Heart left ventricle (tissue), 13 donors: ENCODE measurements around the gene MREG.

Experiments used
- POLR2A ChIP-seq, 2 donors: fragments of 450-650 bp; IDR thresholded peaks; one replicate each; pipeline ENCODE4 v1.6.1; 2017; ENCODE audit warnings: antibody characterized with exemption in 2 of 2, mild to moderate bottlenecking in 2 of 2, moderate library complexity in 2 of 2
- TF ChIP-seq, protein P1 (sequence below), 12 donors: fragments of 200-600 bp; sonication (generic) in 4 of 12; IDR thresholded peaks; one replicate each; pipeline versions ENCODE4 v1.5.0 to v1.8.0; 2018 to 2022; ENCODE audit warnings: antibody characterized with exemption in 12 of 12, mild to moderate bottlenecking in 5 of 12
- donor health status: ischemic (EF 13 %, LVEDD 7.1; RV severe dilation, severe dysfunction).
- donor health status: DM: no; HTN: yes; CAD: no.
- donor health status: DM: no; HTN: no; CAD: no.
- donor health status: ischemic (EF 25% LVEDD 6.9; RV normal size, moderate dysfunction).
- donor health status: ischemic (EF 25% LVEDD 5.7; RV mildly dilated, moderate dysfunction).
- donor health status: ischemic (EF 35%, LVEDD 5.7; RV mildly dilated, moderate dysfunction).
- donor health status: nonischemic (EF 11% LVEDD 7.7; RV severe dilation, severe dysfunction).
- donor health status: DM: yes; HTN: yes; CAD: no.
- donor health status: PGD.
- donor health status: ischemic (EF 29% LVEDD 5.4; RV normal size, mild dysfunction).
- donor health status: nonischemic (EF 23%, LVEDD 6.1; RV moderate dilation, normal function).

DNA sequence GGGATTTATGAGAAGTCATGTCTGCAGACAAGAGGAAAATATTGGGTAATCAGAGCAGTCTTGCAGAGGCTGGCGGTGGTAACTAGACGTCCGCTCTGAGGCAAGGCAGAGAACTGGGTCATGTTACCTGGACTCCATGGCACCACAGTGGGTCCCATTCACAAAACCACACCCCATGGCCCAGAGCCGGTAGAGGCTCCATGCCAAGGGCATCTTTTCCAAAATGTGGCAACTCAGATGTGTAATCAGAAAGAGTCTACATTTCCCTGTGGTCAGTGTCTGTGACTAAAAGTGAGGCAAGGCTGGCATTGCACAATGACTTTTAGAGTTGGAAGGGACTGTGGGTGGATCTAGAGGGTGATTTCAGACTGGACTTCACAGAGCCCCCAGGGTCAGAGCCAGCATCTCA is 113.1 kb downstream of the MREG start:
- TF ChIP-seq, protein P1, sequence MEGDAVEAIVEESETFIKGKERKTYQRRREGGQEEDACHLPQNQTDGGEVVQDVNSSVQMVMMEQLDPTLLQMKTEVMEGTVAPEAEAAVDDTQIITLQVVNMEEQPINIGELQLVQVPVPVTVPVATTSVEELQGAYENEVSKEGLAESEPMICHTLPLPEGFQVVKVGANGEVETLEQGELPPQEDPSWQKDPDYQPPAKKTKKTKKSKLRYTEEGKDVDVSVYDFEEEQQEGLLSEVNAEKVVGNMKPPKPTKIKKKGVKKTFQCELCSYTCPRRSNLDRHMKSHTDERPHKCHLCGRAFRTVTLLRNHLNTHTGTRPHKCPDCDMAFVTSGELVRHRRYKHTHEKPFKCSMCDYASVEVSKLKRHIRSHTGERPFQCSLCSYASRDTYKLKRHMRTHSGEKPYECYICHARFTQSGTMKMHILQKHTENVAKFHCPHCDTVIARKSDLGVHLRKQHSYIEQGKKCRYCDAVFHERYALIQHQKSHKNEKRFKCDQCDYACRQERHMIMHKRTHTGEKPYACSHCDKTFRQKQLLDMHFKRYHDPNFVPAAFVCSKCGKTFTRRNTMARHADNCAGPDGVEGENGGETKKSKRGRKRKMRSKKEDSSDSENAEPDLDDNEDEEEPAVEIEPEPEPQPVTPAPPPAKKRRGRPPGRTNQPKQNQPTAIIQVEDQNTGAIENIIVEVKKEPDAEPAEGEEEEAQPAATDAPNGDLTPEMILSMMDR (IDR thresholded peaks at IDR 0.05), result no peak
- no peak for TF ChIP-seq POLR2A (IDR thresholded peaks at IDR 0.05)
